ENCODE results near the gene OPTC. TPM values are rescaled to one million over a fixed set of nuclear protein-coding genes. Genes with fewer than 3 reads are reported as not detected.

Gene OPTC
- total and polyA plus RNA-seq, 2 of the 8 experiments (the other 6 are each of a cell fraction or from before 2014, with no cell fraction given): 1.1 to 4.0 TPM

- TF ChIP-seq CHD7 (IDR thresholded peaks at IDR 0.05; ENCODE audit: insufficient replicate concordance, low read length) (no peak), ASH2L (IDR thresholded peaks at IDR 0.05; ENCODE audit: low read length) (no peak), TEAD4 (IDR thresholded peaks at IDR 0.05; ENCODE audit: low read depth, low read length) (no peak), SIX5 (IDR thresholded peaks at IDR 0.05; ENCODE audit: low read depth, low read length) (no peak)
Observed at GRCh38 chr1:203521812-203522211, 27.9 kb downstream of the OPTC start (continued).
